Sigmoid colon (tissue), 4 donors: ENCODE results near the gene RASSF10.

ENCODE experiments used
- CTCF ChIP-seq, 4 experiments: fragments of 450-650 bp in 3 of 4; fragments of 200-600 bp in 1 of 4; IDR thresholded peaks; one replicate each; pipeline ENCODE4 v1.5.1; 2016 to 2019; ENCODE audit warnings: antibody characterized with exemption in 4 of 4, mild to moderate bottlenecking in 3 of 4, moderate library complexity in 2 of 4
- EP300 ChIP-seq, 4 donors: sonication (generic); formaldehyde crosslinking; IDR thresholded peaks; one replicate each; pipeline ENCODE4 v1.6.1; 2017; ENCODE audit warnings: antibody characterized with exemption in 4 of 4

- TF ChIP-seq CTCF (IDR thresholded peaks at IDR 0.05) (no peak), EP300 (IDR thresholded peaks at IDR 0.05) (no peak)
Observed at GRCh38 chr11:13038366-13038765, 29.2 kb downstream of the RASSF10 start.
